K562 (cell line): ENCODE measurements around the gene IL17RB. TPM values are rescaled to one million over a fixed set of nuclear protein-coding genes. Genes with fewer than 3 reads are reported as not detected.

Experiments
- EP400 ChIP-seq: fragments of 450-650 bp; IDR thresholded peaks from 2 replicates; pipeline ENCODE4 v1.6.1; 2017; ENCODE audit warnings: antibody characterized with exemption, mild to moderate bottlenecking, moderate library complexity
- FIP1L1 ChIP-seq: fragments of 200-400 bp; formaldehyde crosslinking; IDR thresholded peaks from 2 replicates; pipeline ENCODE4 v1.6.1; 2018; ENCODE audit warnings: mild to moderate bottlenecking, low read depth, low read length; ENCODE audit not compliant: poor library complexity, severe bottlenecking
- GTF2A2 ChIP-seq: IDR thresholded peaks from 2 replicates; pipeline ENCODE4 v1.6.1; 2016; ENCODE audit warnings: mild to moderate bottlenecking, missing genetic modification characterization, missing compliant biosample characterization
- HDAC8 ChIP-seq: fragments of 450-650 bp; IDR thresholded peaks from 2 replicates; pipeline ENCODE4 v1.6.1; 2016; ENCODE audit warnings: mild to moderate bottlenecking, missing genetic modification characterization, moderate library complexity, missing compliant biosample characterization
- HES1 ChIP-seq: fragments of 450-650 bp; IDR thresholded peaks from 2 replicates; pipeline ENCODE4 v1.6.1; 2016; ENCODE audit warnings: low read depth, mild to moderate bottlenecking, moderate library complexity
- MAFF ChIP-seq: IDR thresholded peaks from 2 replicates; pipeline ENCODE4 v1.6.1; 2012; ENCODE audit warnings: low read length, improper control_type of control experiment
- MLX ChIP-seq, 2 experiments: fragments of 450-650 bp in 1 of 2; sonication (generic) in 1 of 2; formaldehyde crosslinking; conservative IDR thresholded peaks; 2 replicates each; pipeline versions ENCODE4 v1.4.0 to v1.8.1; 2020 to 2022; ENCODE audit warnings: mild to moderate bottlenecking in 1 of 2, missing genetic modification reagents in 1 of 2
- PBX2 ChIP-seq, 2 experiments: IDR thresholded peaks in 1 of 2; conservative IDR thresholded peaks in 1 of 2; 2 replicates each; pipeline ENCODE4 v1.6.1; 2016; ENCODE audit warnings: low read depth in 2 of 2, mild to moderate bottlenecking in 1 of 2, missing compliant biosample characterization in 1 of 2, missing genetic modification characterization in 1 of 2, moderate library complexity in 1 of 2
- SRF ChIP-seq, 2 experiments: fragments of 250-450, 450-650 bp in 1 of 2; sonication (Bioruptor Pico) in 1 of 2; sonication (generic) in 1 of 2; formaldehyde crosslinking; IDR thresholded peaks; 2 replicates each; pipeline versions ENCODE4 v1.5.0 to v1.5.1; 2020 to 2022; ENCODE audit warnings: mild to moderate bottlenecking in 1 of 2, missing genetic modification reagents in 1 of 2
- ZBTB40 ChIP-seq, 2 experiments: fragments of 450-650 bp in 1 of 2; sonication (generic) in 1 of 2; formaldehyde crosslinking in 1 of 2; IDR thresholded peaks; 2 replicates each; pipeline versions ENCODE4 v1.7.1 to v1.9.0; 2016 to 2022; ENCODE audit warnings: inconsistent platforms in 1 of 2, mild to moderate bottlenecking in 1 of 2, missing genetic modification reagents in 1 of 2
- ZNF253 ChIP-seq: fragments of 250-450 bp; sonication (Bioruptor Pico); conservative IDR thresholded peaks from 2 replicates; pipeline ENCODE4 v1.6.1; 2021; ENCODE audit warnings: mild to moderate bottlenecking
- polyA plus RNA-seq, 8 experiments: library from polyadenylated mRNA; depleted of rRNA in 4 of 8; stranded (reverse) in 5 of 8; unstranded in 3 of 8; fragments of >200 nt; fragmentation: Nextera tagmentation in 2 of 8; fragmentation: Illumina TruSeq in 1 of 8; extraction: Ambion mirVana in 2 of 8; extraction: Trizol in 1 of 8; gene quantifications; 2 replicates each; pipeline versions ENCODE4 v1.2.1 to v1.2.3, GENCODE V29; 2011 to 2014; ENCODE audit warnings: inconsistent platforms in 1 of 8, missing spikeins in 1 of 8
- total RNA-seq, 7 experiments: library from RNA; depleted of rRNA in 6 of 7; stranded (reverse); fragments of >200 nt in 6 of 7; fragmentation: Illumina TruSeq in 2 of 7; extraction: Trizol in 2 of 7; gene quantifications; 2 replicates each; pipeline versions ENCODE4 v1.2.1 to v1.2.3, GENCODE V29; 2011 to 2021; ENCODE audit warnings: low replicate concordance in 1 of 7

Gene IL17RB
- total and polyA plus RNA-seq, 9 of the 15 experiments (the other 6 are each of a cell fraction or from before 2014, with no cell fraction given), result 1.1 to 4.1 (median 1.7) TPM

- no peak for TF ChIP-seq SRF (CRISPR knock-in tag; IDR thresholded peaks at IDR 0.05)
- TF ChIP-seq GTF2A2 (tag), result no peak
- no peak for TF ChIP-seq MAFF
- TF ChIP-seq HES1, result no peak
- no peak for TF ChIP-seq ZNF253 (CRISPR knock-in tag)
- no peak for TF ChIP-seq PBX2 (CRISPR knock-in tag; IDR thresholded peaks at IDR 0.05; ENCODE audit: low read depth)
- TF ChIP-seq PBX2 (tag; conservative IDR thresholded peaks at IDR 0.05; ENCODE audit: low read depth), result no peak
- peak; percentile 69; the same call in 1 of the 2 replicates for TF ChIP-seq EP400
- peak; percentile 54 for TF ChIP-seq FIP1L1
- no peak for TF ChIP-seq HDAC8 (tag)
- no peak for TF ChIP-seq MLX (CRISPR knock-in tag; conservative IDR thresholded peaks at IDR 0.05)
- peak; percentile 56; the same call in 1 of the 2 replicates for TF ChIP-seq ZBTB40 (IDR thresholded peaks at IDR 0.05)
- no peak for TF ChIP-seq ZBTB40 (CRISPR knock-in tag; IDR thresholded peaks at IDR 0.05)
Measured at GRCh38 chr3:53881691-53882593, 35.6 kb downstream of the IL17RB start, which contains the start of gene ACTR8 (continued).
